ENCODE measurements around the gene SSH2.

SSH2 gene

DNA sequence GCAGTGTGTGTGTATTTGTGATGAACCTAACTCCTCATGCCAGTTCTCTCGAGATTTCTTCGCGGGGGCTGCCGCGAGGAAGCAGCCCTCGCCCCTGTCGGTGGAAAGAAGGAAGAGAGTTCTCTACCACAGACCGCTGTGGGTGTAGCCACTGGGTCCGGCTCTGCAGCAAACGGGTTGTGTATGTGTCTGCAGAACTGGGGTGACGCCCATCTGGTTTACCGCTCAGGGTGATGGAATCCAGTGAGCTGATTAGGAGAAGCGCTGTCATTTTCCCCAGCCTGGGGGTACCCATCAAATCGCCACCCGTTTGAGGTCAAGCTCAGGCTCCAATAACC, 315.0 kb downstream of the SSH2 start:
- DNase-seq = no peak
- Histone ChIP-seq H3K4me2 (ENCODE audit: low read depth, low read length) (peak overlapping the region; percentile 99), H3K9me3 (replicated peaks; ENCODE audit: insufficient read depth, low read length) (no peaks in the 10 kb centered on the region), H3K27ac (ENCODE audit: low read length) (no peak overlapping the region), H4K20me1 (ENCODE audit: insufficient read depth, low read length) (no peaks in the 10 kb centered on the region), H3K9ac (ENCODE audit: low read length) (no peak overlapping the region), H3K79me2 (ENCODE audit: low read length) (no peaks in the 10 kb centered on the region), H3K9me2 (replicated peaks; ENCODE audit: insufficient read depth, low read length) (no peaks in the 10 kb centered on the region), H3K27me3 (replicated peaks; ENCODE audit: insufficient read depth, low read length) (peaks cover 11% of the 10 kb centered on the region), H3K36me3 (replicated peaks; ENCODE audit: insufficient read depth, low read length) (no peaks in the 10 kb centered on the region), H3K4me1 (ENCODE audit: low read length) (peaks cover 40% of the 10 kb centered on the region), H2AFZ (ENCODE audit: low read length) (peak overlapping the region; percentile 57), H3F3A (ENCODE audit: insufficient read depth, low read length) (peaks cover 11% of the 10 kb centered on the region; the same call in 1 of the 2 replicates), H3K4me3 (ENCODE audit: low read length) (peak overlapping the region; percentile 46)
- TF ChIP-seq EZH2 (optimal IDR thresholded peaks at IDR 0.05; ENCODE audit: low read depth, low read length) (no peak), EZH2phosphoT487 (IDR thresholded peaks at IDR 0.05; ENCODE audit: low read length) (no peak)
- TF ChIP-seq, protein P1, sequence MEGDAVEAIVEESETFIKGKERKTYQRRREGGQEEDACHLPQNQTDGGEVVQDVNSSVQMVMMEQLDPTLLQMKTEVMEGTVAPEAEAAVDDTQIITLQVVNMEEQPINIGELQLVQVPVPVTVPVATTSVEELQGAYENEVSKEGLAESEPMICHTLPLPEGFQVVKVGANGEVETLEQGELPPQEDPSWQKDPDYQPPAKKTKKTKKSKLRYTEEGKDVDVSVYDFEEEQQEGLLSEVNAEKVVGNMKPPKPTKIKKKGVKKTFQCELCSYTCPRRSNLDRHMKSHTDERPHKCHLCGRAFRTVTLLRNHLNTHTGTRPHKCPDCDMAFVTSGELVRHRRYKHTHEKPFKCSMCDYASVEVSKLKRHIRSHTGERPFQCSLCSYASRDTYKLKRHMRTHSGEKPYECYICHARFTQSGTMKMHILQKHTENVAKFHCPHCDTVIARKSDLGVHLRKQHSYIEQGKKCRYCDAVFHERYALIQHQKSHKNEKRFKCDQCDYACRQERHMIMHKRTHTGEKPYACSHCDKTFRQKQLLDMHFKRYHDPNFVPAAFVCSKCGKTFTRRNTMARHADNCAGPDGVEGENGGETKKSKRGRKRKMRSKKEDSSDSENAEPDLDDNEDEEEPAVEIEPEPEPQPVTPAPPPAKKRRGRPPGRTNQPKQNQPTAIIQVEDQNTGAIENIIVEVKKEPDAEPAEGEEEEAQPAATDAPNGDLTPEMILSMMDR (IDR thresholded peaks at IDR 0.05; ENCODE audit: low read length) = no peak

DNA sequence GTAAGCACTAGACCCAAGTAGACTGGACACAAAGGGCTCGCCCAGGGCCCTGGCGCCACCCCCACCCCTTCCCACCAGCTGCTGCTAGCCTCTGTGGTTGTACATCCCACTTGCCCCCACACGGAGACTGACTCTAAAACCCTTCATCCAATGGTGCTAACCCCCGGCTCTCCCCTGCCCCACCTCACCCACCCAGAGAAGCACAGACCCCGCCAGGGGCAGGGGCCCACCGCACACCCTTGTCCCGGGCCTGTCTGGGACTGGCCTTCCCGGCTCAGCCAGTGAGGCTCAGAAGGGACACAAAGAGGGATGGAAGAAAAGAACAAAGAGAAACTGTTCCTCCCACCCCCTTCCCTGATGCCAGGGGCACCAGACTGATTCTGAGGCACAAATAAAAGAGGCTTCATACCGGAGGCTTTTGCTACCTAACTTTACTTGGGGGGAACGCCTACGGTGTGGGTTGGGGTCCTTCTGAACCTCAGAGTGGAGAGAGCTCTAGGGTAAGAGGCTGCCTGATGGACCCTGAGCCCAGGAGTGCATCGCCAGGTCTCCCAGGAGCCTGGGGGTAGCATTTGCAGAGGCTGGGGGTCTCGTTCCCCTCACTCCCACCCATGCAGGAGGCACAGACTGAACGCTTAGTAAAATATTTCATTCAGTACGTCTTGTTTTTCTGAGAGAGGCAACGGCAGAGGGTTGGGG, 315.5 kb downstream of the SSH2 start:
- Histone ChIP-seq H3K36me3 (replicated peaks; ENCODE audit: insufficient read depth, low read length) (no peaks in the 10 kb centered on the region), H3K4me1 (ENCODE audit: low read length) (peaks cover 40% of the 10 kb centered on the region), H3F3A (ENCODE audit: insufficient read depth, low read length) (peaks cover 11% of the 10 kb centered on the region; the same call in 1 of the 2 replicates), H3K27ac (ENCODE audit: low read length) (no peak overlapping the region), H4K20me1 (ENCODE audit: insufficient read depth, low read length) (no peaks in the 10 kb centered on the region), H3K27me3 (replicated peaks; ENCODE audit: insufficient read depth, low read length) (peaks cover 11% of the 10 kb centered on the region), H2AFZ (ENCODE audit: low read length) (no peak overlapping the region), H3K9me3 (replicated peaks; ENCODE audit: insufficient read depth, low read length) (no peaks in the 10 kb centered on the region), H3K4me3 (ENCODE audit: low read length) (no peak overlapping the region), H3K79me2 (ENCODE audit: low read length) (no peaks in the 10 kb centered on the region), H3K4me2 (ENCODE audit: low read depth, low read length) (peak overlapping the region; percentile 99; the same call in 1 of the 2 replicates), H3K9ac (ENCODE audit: low read length) (no peak overlapping the region), H3K9me2 (replicated peaks; ENCODE audit: insufficient read depth, low read length) (no peaks in the 10 kb centered on the region)
- DNase-seq = no peak
- no peak for TF ChIP-seq EZH2 (optimal IDR thresholded peaks at IDR 0.05; ENCODE audit: low read depth, low read length)
- TF ChIP-seq, protein P1 (IDR thresholded peaks at IDR 0.05; ENCODE audit: low read length) = no peak

DNA sequence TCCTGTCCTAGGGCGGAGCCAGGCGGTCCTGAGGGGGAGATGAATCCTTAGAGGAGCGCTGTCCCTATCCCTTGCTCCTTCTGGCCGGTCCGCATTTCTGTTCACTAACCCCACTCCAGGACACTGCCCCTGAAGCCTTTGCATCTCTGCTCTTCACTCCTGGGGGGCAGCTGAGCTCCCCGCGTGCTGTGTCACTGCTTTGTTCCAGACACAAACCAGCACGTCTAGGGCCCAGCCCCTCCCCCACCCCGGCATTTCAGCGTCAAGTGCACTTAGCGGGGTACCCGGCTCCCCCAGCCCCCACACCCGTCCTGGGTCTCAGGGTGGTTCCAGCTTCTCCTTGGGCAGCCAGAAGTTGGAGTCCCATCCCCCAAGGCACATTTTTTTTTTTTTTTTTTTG, 316.2 kb downstream of the SSH2 start:
- Histone ChIP-seq H4K20me1 (ENCODE audit: insufficient read depth, low read length) (no peaks in the 10 kb centered on the region), H3K9me3 (replicated peaks; ENCODE audit: insufficient read depth, low read length) (no peaks in the 10 kb centered on the region), H3K4me2 (ENCODE audit: low read depth, low read length) (peak overlapping the region; percentile 94), H3K9me2 (replicated peaks; ENCODE audit: insufficient read depth, low read length) (no peaks in the 10 kb centered on the region), H3F3A (ENCODE audit: insufficient read depth, low read length) (peaks cover 11% of the 10 kb centered on the region; the same call in 1 of the 2 replicates), H3K27me3 (replicated peaks; ENCODE audit: insufficient read depth, low read length) (peaks cover 11% of the 10 kb centered on the region), H2AFZ (ENCODE audit: low read length) (peak overlapping the region; percentile 63), H3K4me3 (ENCODE audit: low read length) (peak overlapping the region; percentile 58), H3K36me3 (replicated peaks; ENCODE audit: insufficient read depth, low read length) (no peaks in the 10 kb centered on the region), H3K79me2 (ENCODE audit: low read length) (no peaks in the 10 kb centered on the region), H3K9ac (ENCODE audit: low read length) (peak overlapping the region; percentile 6; the same call in 1 of the 2 replicates), H3K4me1 (ENCODE audit: low read length) (peaks cover 36% of the 10 kb centered on the region), H3K27ac (ENCODE audit: low read length) (no peak overlapping the region)
- TF ChIP-seq, protein P1 (IDR thresholded peaks at IDR 0.05; ENCODE audit: low read length) = no peak
- no peak for TF ChIP-seq EZH2 (optimal IDR thresholded peaks at IDR 0.05; ENCODE audit: low read depth, low read length)
- no peak for TF ChIP-seq EZH2phosphoT487 (IDR thresholded peaks at IDR 0.05; ENCODE audit: low read length)
- DNase-seq = no peak
